ENCODE data around the gene SLC4A2.

GRCh38 chr7:151089893-151090730, 30.7 kb downstream of the SLC4A2 start:
- TF ChIP-seq POLR2A (IDR thresholded peaks at IDR 0.05; ENCODE audit: low read length) (no peak), GATA1 (IDR thresholded peaks at IDR 0.05; ENCODE audit: low read depth, low read length) (no peak)
